HG03432 (cell line): ENCODE results near the gene HELB.

Experiments
- ATAC-seq: cut with Tn5 transposase; IDR thresholded peaks from one replicate; pipeline ENCODE4 v1.9.1; 2021; ENCODE audit warnings: mild to moderate bottlenecking, moderate library complexity; ENCODE audit not compliant: unreplicated experiment

HELB gene

GRCh38 chr12:66302827-66303169 is 505 bp downstream of the HELB start:
- ATAC-seq = no peak

DNA sequence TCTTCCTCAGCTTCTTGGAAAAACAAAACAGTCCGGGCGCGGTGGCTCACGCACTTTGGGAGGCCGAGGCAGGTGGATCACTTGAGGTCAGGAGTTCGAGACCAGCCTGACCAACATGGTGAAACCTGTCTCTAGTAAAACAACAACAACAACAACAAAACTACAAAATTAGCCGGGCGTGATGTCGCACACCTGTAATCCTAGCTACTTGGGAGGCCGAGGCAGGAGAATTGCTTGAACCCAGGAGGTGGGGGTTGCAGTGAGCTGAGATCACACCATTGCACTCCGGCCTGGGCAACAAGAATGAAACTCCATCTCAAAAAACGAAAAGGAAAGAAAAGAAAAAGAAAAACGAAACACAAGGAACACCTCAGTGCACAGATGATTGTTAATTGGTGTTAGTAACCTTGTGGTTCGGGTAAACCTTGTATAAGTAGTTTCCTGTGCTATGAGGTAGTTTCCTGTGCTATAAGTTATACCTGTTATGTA is 1.1 kb downstream of the HELB start:
- peak; percentile 42 for ATAC-seq

DNA sequence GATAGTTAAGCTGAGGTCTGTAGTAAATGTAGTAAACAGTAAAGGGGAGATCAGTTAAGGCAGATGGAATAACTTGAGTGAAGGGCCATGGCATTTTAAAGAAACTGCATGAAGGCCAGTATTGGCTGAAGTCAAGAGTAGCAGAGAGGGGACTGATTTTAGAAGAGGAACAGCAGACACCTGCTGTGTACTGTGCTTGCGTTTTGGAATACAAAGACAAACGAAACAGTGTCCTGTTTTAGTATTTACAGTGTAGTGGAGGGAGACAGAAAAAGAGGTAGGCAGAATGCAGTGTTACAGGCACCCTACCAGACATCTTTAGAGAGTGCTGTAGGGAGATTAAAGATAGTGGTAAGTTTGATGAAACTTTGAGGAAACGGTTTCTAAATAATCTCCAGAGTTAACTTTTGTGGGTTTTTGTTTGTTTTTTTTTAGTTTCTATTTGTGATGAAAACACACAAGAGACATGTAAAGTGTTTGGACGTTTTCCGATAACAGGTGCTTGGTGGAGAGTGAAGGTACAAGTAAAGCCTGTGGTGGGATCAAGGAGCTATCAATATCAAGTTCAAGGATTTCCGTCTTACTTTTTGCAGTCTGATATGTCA is 2.1 kb downstream of the HELB start:
- ATAC-seq = no peak

- no peak for ATAC-seq
Measured at GRCh38 chr12:66309606-66310005, 7.3 kb downstream of the HELB start.

GRCh38 chr12:66312189-66312588 is 9.9 kb downstream of the HELB start:
- no peak for ATAC-seq

GRCh38 chr12:66314278-66314677 is 12.0 kb downstream of the HELB start:
- ATAC-seq = no peak

DNA sequence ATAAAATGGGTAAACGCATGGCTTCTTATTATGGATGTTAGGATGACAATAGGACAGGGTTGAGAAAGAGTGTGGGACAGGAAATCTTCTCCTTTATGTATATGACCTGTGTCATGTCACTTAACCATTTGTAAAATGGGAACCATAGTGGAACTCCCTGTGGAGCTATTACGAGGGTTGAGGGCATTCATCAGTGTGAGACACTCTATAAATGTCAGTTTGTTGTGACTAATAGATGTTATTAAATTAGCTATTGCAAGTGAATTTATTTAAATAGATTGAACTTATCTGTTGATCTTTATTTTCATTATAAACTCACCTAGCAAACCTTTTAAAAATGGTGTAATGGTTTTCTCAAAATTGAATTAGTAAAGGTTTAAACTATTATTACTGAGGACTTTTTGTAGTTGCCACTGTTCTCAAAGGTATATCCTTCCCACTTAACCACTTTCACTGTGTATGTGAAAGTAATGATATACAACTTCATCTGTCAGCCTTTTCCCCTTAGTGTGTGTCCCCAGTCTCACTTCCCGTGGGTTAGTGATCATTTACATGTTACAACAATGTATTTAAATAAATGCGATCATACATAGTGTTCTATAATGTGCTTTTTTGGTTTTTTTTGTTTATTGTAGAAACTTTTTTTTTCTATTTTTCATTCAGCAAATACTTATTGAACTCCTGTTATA is 17.1 kb downstream of the HELB start:
- peak; percentile 69 for ATAC-seq

DNA sequence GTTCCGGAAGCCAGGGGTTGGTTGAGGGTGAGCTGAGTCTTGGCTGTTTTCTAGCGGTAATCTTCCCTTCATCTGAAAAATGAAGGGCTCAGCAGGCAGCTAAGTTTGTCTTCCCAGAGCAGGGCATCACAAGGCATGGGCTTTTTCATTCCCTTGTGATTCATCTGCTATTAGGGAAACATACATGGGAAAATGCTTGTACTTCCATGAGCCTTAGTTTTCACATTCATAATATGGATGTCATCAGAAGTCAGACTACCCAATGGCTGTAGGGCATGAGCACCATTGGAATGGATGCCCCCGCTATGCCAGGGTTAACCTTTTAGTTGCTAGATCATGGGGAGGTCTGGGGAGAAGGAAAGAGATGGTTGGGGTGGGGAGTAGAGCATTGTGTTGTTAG is 18.7 kb downstream of the HELB start:
- ATAC-seq = no peak

DNA sequence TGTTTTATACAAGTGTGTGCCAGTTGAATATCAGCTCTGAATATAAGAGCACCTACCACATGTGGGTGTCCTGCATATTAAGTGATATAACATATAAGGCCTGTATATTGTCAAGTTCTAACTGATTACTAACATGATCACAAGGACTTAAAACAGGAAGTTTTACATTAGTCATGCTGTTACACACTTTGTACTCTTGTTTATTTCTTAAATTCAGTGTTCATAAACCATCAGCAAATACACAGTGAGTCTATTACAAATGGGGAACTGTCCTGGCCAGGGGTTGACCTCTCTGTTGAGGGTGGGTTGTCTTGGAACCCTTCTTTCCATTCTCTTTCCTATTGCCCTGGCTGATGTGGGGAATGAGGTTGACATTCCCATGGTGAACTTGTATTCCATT is 19.1 kb downstream of the HELB start:
- ATAC-seq = no peak

DNA sequence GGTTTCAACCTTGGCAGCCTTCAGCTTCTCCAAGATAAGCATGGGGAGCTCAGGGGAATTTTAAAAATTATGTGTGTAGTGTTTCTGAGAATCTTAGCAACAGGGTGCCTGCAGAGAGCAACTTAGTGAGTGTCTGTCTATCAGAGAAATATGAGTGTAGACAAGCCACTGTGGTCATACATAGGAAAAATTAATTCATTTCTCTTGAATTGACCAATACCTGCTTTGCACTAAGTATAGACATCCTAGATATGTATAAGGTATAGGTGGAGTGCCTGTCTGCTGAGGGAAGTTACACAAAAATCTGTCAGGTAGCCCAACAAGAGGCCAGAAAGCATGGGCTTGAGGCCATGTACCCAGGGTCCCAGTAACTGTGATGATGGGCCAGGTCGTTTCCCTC is 20.7 kb downstream of the HELB start:
- no peak for ATAC-seq

DNA sequence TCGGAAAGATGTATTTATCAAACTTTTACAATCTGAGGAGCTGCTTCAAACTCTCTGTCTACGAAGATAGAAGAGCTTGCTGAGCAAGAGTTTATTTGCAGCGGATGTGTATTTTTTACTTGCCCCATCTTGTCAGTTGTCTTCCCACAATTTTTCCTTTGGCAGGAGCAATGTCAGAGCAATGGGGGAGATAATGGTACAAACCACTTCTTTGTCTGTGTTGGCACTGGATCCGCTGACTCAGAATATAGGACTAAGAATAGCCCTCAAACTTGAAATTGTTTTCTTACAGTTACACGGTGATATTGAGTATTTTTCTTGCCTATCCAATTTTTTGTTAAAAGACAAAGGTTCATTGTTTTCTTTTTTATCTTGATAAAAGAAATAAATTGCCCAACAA is 27.6 kb downstream of the HELB start:
- ATAC-seq = no peak

GRCh38 chr12:66331016-66331415 is 28.7 kb downstream of the HELB start:
- no peak for ATAC-seq

DNA sequence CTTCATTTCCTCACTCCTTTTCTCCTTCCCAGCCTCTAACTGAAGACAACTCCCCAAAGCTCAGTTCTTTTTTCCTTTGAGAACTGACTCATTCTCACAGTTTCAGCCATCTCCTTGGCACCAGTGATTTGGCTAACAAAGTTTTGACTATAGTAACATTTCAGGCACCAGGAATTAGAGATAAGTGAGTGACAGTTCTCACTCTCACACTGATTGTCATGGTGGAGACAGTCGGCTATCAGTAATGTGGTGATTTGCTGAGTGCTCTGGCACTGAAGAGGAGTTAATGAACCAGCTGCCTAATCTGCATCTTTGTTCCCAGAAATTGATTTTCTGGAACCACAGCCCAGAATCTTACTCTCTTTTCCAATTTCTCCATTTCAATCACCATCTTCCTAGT is 29.5 kb downstream of the HELB start:
- ATAC-seq = no peak

- no peak for ATAC-seq
Measured at GRCh38 chr12:66335746-66336145, 33.5 kb downstream of the HELB start.

GRCh38 chr12:66337381-66338010 is 35.2 kb downstream of the HELB start:
- no peak for ATAC-seq

DNA sequence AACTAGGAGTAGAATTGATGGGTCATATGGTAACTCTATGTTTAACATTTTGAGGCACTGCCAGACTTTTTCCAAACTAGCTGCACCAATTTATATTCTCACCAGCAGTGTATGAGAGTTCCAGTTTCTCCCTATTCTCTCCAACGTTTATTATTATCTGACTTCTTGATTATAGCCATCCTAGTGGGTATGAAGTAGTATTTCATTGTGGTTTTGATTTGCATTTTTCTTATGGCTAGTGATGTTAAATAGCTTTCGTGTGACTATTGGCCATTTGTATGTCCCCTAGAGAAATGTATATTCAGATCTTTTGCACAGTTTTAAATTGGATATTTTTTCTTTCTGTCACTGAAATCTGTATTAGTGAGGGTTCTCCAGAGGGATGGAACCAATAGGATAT is 37.8 kb downstream of the HELB start:
- ATAC-seq = no peak

GRCh38 chr12:66341126-66341525 is 38.8 kb downstream of the HELB start:
- ATAC-seq = no peak

GRCh38 chr12:66345212-66345611 is 42.9 kb downstream of the HELB start:
- ATAC-seq = no peak

GRCh38 chr12:66345956-66346355 is 43.7 kb downstream of the HELB start:
- no peak for ATAC-seq

DNA sequence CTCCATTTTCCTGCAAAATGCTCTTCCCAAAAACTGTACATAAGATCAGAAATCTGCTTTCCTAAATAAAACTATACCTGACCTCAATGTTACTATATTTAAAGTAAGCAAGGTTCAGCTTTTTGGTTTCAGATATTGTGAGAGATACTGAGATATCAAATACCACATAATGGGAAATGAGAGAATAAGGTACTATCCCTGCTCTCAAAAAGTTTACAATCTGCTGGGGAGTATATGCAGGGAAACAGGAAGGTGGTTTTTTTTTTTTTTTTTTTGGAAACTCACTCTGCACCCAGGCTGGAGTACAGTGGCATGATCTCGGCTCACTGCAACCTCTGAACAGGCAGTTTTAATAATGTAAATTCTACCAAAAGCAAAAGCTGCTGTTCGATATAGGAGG is 49.0 kb downstream of the HELB start:
- no peak for ATAC-seq

- peak; percentile 47 for ATAC-seq
Measured at GRCh38 chr12:66352197-66352596, 49.9 kb downstream of the HELB start.

DNA sequence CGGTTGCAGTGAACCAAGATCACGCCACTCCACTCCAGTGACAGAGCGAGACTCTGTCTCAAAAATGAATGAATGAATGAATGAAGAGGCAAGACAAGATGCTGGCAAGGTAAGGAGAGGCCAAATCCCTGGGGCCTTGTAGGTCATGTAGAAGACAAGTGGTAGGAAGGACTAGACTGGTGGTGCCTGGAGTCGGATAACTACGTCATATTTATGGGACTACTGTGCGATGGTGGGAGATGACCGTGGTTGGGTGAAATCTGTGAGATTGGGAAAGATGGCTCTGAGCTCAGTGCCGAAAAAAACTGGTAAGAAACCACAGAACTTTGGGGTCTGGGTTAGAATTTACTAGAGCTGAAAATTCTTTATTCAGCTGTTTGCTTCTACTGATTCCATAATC is 50.6 kb downstream of the HELB start:
- no peak for ATAC-seq
